ENCODE data around the gene FEZ2.

DNA sequence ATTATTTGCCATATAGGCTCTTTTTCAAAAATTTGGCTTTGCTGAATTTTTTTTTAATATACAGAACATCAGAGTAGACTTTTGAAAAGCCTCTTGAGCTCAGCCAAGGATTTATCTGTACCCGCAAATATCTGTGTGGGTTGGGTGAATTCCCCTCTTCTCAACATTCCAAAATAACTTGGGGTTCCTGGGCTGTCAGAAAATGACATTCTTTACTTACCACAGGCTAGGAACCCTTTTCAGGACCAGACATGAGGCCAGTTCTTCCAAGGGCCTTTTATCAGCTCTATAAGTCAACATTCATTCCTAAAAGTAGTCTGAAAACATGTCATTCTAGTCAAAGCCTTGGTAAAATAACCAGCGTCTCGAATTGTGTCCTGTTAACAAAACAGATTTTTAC is 28.8 kb upstream of the FEZ2 start:
- no peak for TF ChIP-seq EGR1 (IDR thresholded peaks at IDR 0.05)
- TF ChIP-seq TEAD4 (IDR thresholded peaks at IDR 0.05) = no peak
- TF ChIP-seq TAF1 (IDR thresholded peaks at IDR 0.05; ENCODE audit: low read depth) = no peak
- no peak for TF ChIP-seq CREB1 (IDR thresholded peaks at IDR 0.05; ENCODE audit: low read depth)
- TF ChIP-seq EP300 (IDR thresholded peaks at IDR 0.05; ENCODE audit: borderline replicate concordance) = no peak
- TF ChIP-seq, protein P1, sequence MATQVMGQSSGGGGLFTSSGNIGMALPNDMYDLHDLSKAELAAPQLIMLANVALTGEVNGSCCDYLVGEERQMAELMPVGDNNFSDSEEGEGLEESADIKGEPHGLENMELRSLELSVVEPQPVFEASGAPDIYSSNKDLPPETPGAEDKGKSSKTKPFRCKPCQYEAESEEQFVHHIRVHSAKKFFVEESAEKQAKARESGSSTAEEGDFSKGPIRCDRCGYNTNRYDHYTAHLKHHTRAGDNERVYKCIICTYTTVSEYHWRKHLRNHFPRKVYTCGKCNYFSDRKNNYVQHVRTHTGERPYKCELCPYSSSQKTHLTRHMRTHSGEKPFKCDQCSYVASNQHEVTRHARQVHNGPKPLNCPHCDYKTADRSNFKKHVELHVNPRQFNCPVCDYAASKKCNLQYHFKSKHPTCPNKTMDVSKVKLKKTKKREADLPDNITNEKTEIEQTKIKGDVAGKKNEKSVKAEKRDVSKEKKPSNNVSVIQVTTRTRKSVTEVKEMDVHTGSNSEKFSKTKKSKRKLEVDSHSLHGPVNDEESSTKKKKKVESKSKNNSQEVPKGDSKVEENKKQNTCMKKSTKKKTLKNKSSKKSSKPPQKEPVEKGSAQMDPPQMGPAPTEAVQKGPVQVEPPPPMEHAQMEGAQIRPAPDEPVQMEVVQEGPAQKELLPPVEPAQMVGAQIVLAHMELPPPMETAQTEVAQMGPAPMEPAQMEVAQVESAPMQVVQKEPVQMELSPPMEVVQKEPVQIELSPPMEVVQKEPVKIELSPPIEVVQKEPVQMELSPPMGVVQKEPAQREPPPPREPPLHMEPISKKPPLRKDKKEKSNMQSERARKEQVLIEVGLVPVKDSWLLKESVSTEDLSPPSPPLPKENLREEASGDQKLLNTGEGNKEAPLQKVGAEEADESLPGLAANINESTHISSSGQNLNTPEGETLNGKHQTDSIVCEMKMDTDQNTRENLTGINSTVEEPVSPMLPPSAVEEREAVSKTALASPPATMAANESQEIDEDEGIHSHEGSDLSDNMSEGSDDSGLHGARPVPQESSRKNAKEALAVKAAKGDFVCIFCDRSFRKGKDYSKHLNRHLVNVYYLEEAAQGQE (IDR thresholded peaks at IDR 0.05; ENCODE audit: low read depth) = no peak
- no peak for TF ChIP-seq CEBPB (IDR thresholded peaks at IDR 0.05)
- TF ChIP-seq FOXM1 (IDR thresholded peaks at IDR 0.05; ENCODE audit: borderline replicate concordance, low read depth) = no peak
- TF ChIP-seq RAD21 (IDR thresholded peaks at IDR 0.05; ENCODE audit: low read depth) = no peak
- TF ChIP-seq, protein P2, sequence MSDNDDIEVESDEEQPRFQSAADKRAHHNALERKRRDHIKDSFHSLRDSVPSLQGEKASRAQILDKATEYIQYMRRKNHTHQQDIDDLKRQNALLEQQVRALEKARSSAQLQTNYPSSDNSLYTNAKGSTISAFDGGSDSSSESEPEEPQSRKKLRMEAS (IDR thresholded peaks at IDR 0.05) = no peak
- TF ChIP-seq, protein P3, sequence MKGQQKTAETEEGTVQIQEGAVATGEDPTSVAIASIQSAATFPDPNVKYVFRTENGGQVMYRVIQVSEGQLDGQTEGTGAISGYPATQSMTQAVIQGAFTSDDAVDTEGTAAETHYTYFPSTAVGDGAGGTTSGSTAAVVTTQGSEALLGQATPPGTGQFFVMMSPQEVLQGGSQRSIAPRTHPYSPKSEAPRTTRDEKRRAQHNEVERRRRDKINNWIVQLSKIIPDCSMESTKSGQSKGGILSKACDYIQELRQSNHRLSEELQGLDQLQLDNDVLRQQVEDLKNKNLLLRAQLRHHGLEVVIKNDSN (IDR thresholded peaks at IDR 0.05) = no peak
- TF ChIP-seq YY1 (IDR thresholded peaks at IDR 0.05; ENCODE audit: low read depth) = no peak
- TF ChIP-seq TCF12 (IDR thresholded peaks at IDR 0.05; ENCODE audit: low read depth) = no peak
- TF ChIP-seq NFIC (IDR thresholded peaks at IDR 0.05) = no peak
